HEK293 (cell line): Measurements from ENCODE around the gene CNPY4.

Experiments used
- CTCF ChIA-PET: fragments of 350-600 bp; formaldehyde crosslinking; extraction: SDS; loops from one replicate; lab custom pipeline; 2021; ENCODE audit warnings: antibody characterized with exemption; lab: Yijun Ruan, JAX
- POLR2A ChIA-PET: fragments of 300-600 bp; formaldehyde crosslinking; extraction: SDS; loops from one replicate; lab custom pipeline; 2020; ENCODE audit warnings: antibody characterized with exemption, inconsistent platforms; lab: Yijun Ruan, JAX
- H3K27ac ChIP-seq: fragments of 200-500 bp; sonication (Bioruptor generic); 2 replicates; pipeline ENCODE4 v1.5.1; 2014; ENCODE audit warnings: low read depth, low read length, control low read depth, inconsistent platforms; ENCODE audit errors: extremely low read depth
- H3K36me3 ChIP-seq, 2 experiments: fragments of 200-500 bp in 1 of 2; sonication (Bioruptor generic) in 1 of 2; 1 replicate in 1 of 2; 2 replicates in 1 of 2; pipeline ENCODE4 v1.5.1; 2014 to 2017; ENCODE audit warnings: inconsistent platforms in 2 of 2, low read length in 2 of 2; ENCODE audit not compliant: control insufficient read depth in 2 of 2, insufficient read depth in 1 of 2
- H3K4me1 ChIP-seq: fragments of 200-500 bp; sonication (Bioruptor generic); 2 replicates; pipeline ENCODE4 v1.5.1; 2014; ENCODE audit warnings: mild to moderate bottlenecking, low read length, inconsistent platforms; ENCODE audit not compliant: control insufficient read depth, insufficient read depth
- H3K4me3 ChIP-seq: 2 replicates; pipeline ENCODE4 v1.5.1; 2011; ENCODE audit warnings: low read depth, mild to moderate bottlenecking, control low read depth, low read length, moderate library complexity
- H3K9me3 ChIP-seq: fragments of 200-500 bp; sonication (Bioruptor generic); 2 replicates; pipeline ENCODE4 v1.5.1; 2014; ENCODE audit warnings: low read depth, low read length, inconsistent platforms; ENCODE audit not compliant: control insufficient read depth, insufficient read depth
- BCL11B ChIP-seq: fragments of 450-650 bp; formaldehyde crosslinking; IDR thresholded peaks from 2 replicates; pipeline ENCODE4 v1.5.1; 2016; ENCODE audit warnings: low read depth, missing biosample characterization, missing genetic modification characterization
- GFI1B ChIP-seq: fragments of 450-650 bp; formaldehyde crosslinking; IDR thresholded peaks from 2 replicates; pipeline ENCODE4 v1.5.1; 2016; ENCODE audit warnings: missing biosample characterization, missing genetic modification characterization
- KLF9 ChIP-seq: fragments of 450-650 bp; formaldehyde crosslinking; IDR thresholded peaks from 2 replicates; pipeline ENCODE4 v1.5.1; 2016; ENCODE audit warnings: missing biosample characterization, missing genetic modification characterization, low read depth
- YY2 ChIP-seq: fragments of 450-650 bp; formaldehyde crosslinking; IDR thresholded peaks from 2 replicates; pipeline ENCODE4 v1.5.1; 2016; ENCODE audit warnings: missing biosample characterization, missing genetic modification characterization
- ZBTB10 ChIP-seq: fragments of 450-650 bp; formaldehyde crosslinking; IDR thresholded peaks from 2 replicates; pipeline ENCODE4 v1.5.1; 2016; ENCODE audit warnings: missing biosample characterization, missing genetic modification characterization
- ZBTB26 ChIP-seq: fragments of 450-650 bp; formaldehyde crosslinking; optimal IDR thresholded peaks from 2 replicates; pipeline ENCODE3; 2016; ENCODE audit warnings: missing biosample characterization, mild to moderate bottlenecking, missing genetic modification characterization
- ZNF10 ChIP-seq: fragments of 450-650 bp; formaldehyde crosslinking; IDR thresholded peaks from 2 replicates; pipeline ENCODE4 v1.5.1; 2017; ENCODE audit warnings: missing biosample characterization, missing genetic modification characterization
- ZNF175 ChIP-seq: fragments of 450-650 bp; formaldehyde crosslinking; IDR thresholded peaks from 2 replicates; pipeline ENCODE4 v1.5.1; 2016; ENCODE audit warnings: missing biosample characterization, missing genetic modification characterization
- ZNF2 ChIP-seq: fragments of 450-650 bp; formaldehyde crosslinking; IDR thresholded peaks from 2 replicates; pipeline ENCODE4 v1.5.1; 2016; ENCODE audit warnings: missing biosample characterization, missing genetic modification characterization
- ZNF211 ChIP-seq: fragments of 450-650 bp; formaldehyde crosslinking; IDR thresholded peaks from 2 replicates; pipeline ENCODE4 v1.5.1; 2016; ENCODE audit warnings: low read depth, missing biosample characterization, missing genetic modification characterization
- ZNF221 ChIP-seq: fragments of 450-650 bp; formaldehyde crosslinking; IDR thresholded peaks from 2 replicates; pipeline ENCODE4 v1.5.1; 2017; ENCODE audit warnings: missing biosample characterization, missing genetic modification characterization, borderline replicate concordance
- ZNF280C ChIP-seq: fragments of 450-650 bp; formaldehyde crosslinking; IDR thresholded peaks from 2 replicates; pipeline ENCODE4 v1.5.1; 2016; ENCODE audit warnings: missing biosample characterization, missing genetic modification characterization
- ZNF341 ChIP-seq: fragments of 450-650 bp; formaldehyde crosslinking; IDR thresholded peaks from 2 replicates; pipeline ENCODE4; 2016; ENCODE audit warnings: low read depth, missing biosample characterization, missing genetic modification characterization
- ZNF362 ChIP-seq: fragments of 450-650 bp; formaldehyde crosslinking; IDR thresholded peaks from 2 replicates; pipeline ENCODE4 v1.5.1; 2016; ENCODE audit warnings: missing biosample characterization, missing genetic modification characterization
- ZNF501 ChIP-seq: fragments of 450-650 bp; formaldehyde crosslinking; IDR thresholded peaks from 2 replicates; pipeline ENCODE4 v1.5.1; 2016; ENCODE audit warnings: missing biosample characterization, missing genetic modification characterization
- ZNF518A ChIP-seq: fragments of 450-650 bp; formaldehyde crosslinking; conservative IDR thresholded peaks from 2 replicates; pipeline ENCODE4 v1.5.1; 2016; ENCODE audit warnings: low read depth, missing biosample characterization, missing genetic modification characterization
- ZNF521 ChIP-seq: fragments of 450-650 bp; formaldehyde crosslinking; IDR thresholded peaks from 2 replicates; pipeline ENCODE4 v1.5.1; 2017; ENCODE audit warnings: missing biosample characterization, mild to moderate bottlenecking, missing genetic modification characterization
- ZNF555 ChIP-seq: fragments of 450-650 bp; formaldehyde crosslinking; conservative IDR thresholded peaks from 2 replicates; pipeline ENCODE4 v1.5.1; 2017; ENCODE audit warnings: missing biosample characterization, mild to moderate bottlenecking, missing genetic modification characterization, inconsistent platforms
- ZNF626 ChIP-seq: fragments of 450-650 bp; sonication (Bioruptor Pico); formaldehyde crosslinking; IDR thresholded peaks from 2 replicates; pipeline ENCODE4 v1.5.1; 2018; ENCODE audit warnings: missing biosample characterization, missing genetic modification characterization, inconsistent platforms
- ZNF670 ChIP-seq: fragments of 450-650 bp; formaldehyde crosslinking; IDR thresholded peaks from 2 replicates; pipeline ENCODE4 v1.5.1; 2016; ENCODE audit warnings: missing biosample characterization, missing genetic modification characterization, low read depth
- ZNF76 ChIP-seq: fragments of 450-650 bp; formaldehyde crosslinking; IDR thresholded peaks from 2 replicates; pipeline ENCODE4; 2016; ENCODE audit warnings: low read depth, missing biosample characterization, missing genetic modification characterization, borderline replicate concordance
- ZNF785 ChIP-seq: fragments of 450-650 bp; formaldehyde crosslinking; IDR thresholded peaks from 2 replicates; pipeline ENCODE4 v1.5.1; 2016; ENCODE audit warnings: missing biosample characterization, missing genetic modification characterization
- TF ChIP-seq, protein P1 (sequence below): IDR thresholded peaks from 2 replicates; pipeline ENCODE4 v1.6.1; 2011; ENCODE audit warnings: mild to moderate bottlenecking, low read depth, low read length, borderline replicate concordance

The CNPY4 gene

GRCh38 chr7:100091411-100092181, 27.8 kb upstream of the CNPY4 start:
- ChIA-PET CTCF (interaction anchor here (0.7 kb wide), 1 partner anchor 9 kb away, joined by 3 read pairs; no protein-coding TSS in a partner anchor), POLR2A (interaction anchor here (1.1 to 7.9 kb wide), 5 partner anchors 9 to 57 kb away, joined by 3 to 115 read pairs (median 4); partner anchors contain the start of genes AP4M1, LAMTOR4, MBLAC1 and MCM7)
- peaks cover 30 to 64% of the 10 kb centered on the region in 2 experiments for H3K36me3 ChIP-seq
- no peak overlapping the region for H3K4me3 ChIP-seq
- H3K9me3 ChIP-seq = no peaks in the 10 kb centered on the region
- H3K4me1 ChIP-seq = peaks cover 8% of the 10 kb centered on the region
- no peak overlapping the region; the same call in 1 of the 2 replicates for H3K27ac ChIP-seq
- TF ChIP-seq ZNF785 (tag by site-specific recombination) (no peak), ZNF501 (tag by site-specific recombination) (no peak), ZBTB26 (no peak), ZNF211 (no peak), ZNF362 (no peak), BCL11B (tag by site-specific recombination) (no peak), ZNF10 (tag by site-specific recombination) (0 out of 2 replicates have a peak, but pooled peaks have one; percentile 10), ZNF521 (no peak), ZNF518A (tag by site-specific recombination) (no peak), ZNF2 (tag by site-specific recombination) (no peak), ZNF76 (tag by site-specific recombination) (no peak), KLF9 (tag by site-specific recombination) (no peak), ZNF670 (no peak), ZNF555 (tag by site-specific recombination) (no peak), ZNF221 (no peak), ZBTB10 (tag by site-specific recombination) (no peak), YY2 (tag by site-specific recombination) (no peak), ZNF341 (tag by site-specific recombination) (no peak), ZNF175 (no peak), GFI1B (tag by site-specific recombination) (no peak), ZNF626 (tag by site-specific recombination) (no peak), ZNF280C (tag by site-specific recombination) (no peak)
- TF ChIP-seq, protein P1, sequence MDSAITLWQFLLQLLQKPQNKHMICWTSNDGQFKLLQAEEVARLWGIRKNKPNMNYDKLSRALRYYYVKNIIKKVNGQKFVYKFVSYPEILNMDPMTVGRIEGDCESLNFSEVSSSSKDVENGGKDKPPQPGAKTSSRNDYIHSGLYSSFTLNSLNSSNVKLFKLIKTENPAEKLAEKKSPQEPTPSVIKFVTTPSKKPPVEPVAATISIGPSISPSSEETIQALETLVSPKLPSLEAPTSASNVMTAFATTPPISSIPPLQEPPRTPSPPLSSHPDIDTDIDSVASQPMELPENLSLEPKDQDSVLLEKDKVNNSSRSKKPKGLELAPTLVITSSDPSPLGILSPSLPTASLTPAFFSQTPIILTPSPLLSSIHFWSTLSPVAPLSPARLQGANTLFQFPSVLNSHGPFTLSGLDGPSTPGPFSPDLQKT = no peak
